ENCODE results near the gene ASPN.
"Not testable (repeated sequence)": the region's sequence is repeated elsewhere in the genome, so short reads cannot be mapped to it uniquely, and the experiment has no call there.

The ASPN gene

DNA sequence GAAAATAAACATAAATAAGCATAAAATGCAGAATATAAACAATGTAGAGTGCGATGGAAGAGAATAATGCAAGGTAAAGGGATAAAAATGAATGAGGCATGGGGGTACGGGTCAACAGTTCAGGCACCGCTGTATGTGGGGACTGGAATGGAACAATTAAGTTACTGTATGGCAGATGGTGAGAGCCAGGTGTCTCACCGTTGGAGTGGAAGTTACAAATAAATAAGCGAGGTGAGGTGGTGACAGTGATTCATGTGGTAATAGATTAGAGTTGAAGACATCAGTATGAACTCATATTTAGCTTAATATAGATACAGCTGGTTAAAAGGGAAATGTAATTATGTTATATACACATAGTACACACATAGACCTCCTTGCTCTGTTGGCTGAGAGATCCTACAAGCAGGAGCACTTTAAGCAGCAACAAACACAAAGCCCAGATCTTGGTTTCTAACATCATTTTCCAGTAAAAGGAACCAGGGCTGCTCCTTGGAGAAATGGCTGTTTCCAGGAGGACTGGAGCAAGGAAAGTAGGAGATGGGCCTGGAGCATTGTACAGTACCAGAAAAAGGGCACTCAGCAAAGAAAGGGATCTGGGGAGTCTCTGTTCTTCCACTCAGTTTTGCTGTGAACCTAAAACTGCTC lies 55.7 kb downstream of the ASPN start:
- no peak overlapping the region for H3K4me3 ChIP-seq (ENCODE audit: low read depth, low read length)
- DNase-seq (ENCODE audit: low read depth), result no peak

DNA sequence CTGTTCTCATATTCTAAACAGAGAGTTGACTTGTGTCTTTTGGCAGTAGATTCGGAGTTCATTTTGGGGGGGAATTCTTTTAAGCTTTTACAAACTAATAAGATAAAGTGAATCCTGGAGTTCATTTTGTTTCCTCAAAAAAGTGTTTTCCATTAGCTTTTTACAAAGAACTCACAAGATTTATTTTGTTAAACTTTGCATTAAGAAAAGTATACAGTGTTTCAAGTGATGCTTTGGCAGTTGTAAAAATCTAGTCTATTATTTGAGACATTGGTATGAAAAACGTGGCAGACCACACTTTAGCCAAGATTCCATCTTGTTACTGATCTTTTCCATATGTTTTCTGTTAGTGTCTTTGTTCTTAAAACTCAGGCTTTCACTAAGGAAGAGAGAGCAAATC lies 56.8 kb downstream of the ASPN start:
- no peak for DNase-seq (ENCODE audit: low read depth)
- no peak overlapping the region for H3K4me3 ChIP-seq (ENCODE audit: low read depth, low read length)

DNA sequence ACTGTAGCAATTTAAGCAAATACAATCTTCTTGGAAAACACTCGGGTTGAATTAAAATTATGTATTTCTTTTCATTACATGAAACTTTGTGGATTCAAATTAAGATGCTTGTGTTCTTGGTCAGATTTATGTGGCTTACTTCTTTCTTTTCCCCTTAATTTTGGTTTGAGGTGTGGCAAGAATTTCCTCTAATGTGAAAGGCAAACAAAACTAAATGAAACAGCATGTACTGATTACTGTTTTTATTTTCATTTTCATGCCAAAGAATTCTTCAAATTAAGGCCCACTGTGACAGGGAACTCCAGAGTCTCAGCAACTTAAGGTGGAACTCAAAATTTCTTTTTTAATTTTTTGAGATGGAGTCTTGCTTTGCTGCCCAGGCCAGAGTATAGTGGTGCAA lies 58.0 kb downstream of the ASPN start, which contains the start of gene OMD:
OMD (minus strand) TSS at position 132 of the 400 bp plus-strand sequence. CDS start 6,913 bp downstream, outside the sequence.
- H3K4me3 ChIP-seq (ENCODE audit: low read depth, low read length), result no peak within 1 kb of the TSS
- DNase-seq (ENCODE audit: low read depth), result no peak

DNA sequence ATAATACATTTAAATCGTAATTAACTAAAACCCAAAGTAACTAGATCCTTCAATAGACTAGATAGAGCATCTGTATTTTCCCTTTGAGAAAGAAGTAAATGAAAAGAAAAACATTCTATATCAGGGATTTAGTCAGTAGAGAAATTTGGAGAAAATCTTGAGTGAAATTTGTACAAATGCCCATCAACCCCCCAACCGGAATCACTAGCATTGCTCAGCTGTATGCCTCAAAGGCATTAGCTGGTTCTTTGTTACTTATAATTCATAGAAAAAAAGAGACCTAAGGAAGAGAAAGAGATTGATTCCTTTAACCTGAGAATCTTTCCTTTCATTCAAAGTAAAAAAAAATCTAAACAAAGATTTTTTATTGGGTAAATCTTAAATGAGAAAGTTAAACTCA lies 58.7 kb downstream of the ASPN start:
- no peak for DNase-seq (ENCODE audit: low read depth)
- no peak overlapping the region for H3K4me3 ChIP-seq (ENCODE audit: low read depth, low read length)

DNA sequence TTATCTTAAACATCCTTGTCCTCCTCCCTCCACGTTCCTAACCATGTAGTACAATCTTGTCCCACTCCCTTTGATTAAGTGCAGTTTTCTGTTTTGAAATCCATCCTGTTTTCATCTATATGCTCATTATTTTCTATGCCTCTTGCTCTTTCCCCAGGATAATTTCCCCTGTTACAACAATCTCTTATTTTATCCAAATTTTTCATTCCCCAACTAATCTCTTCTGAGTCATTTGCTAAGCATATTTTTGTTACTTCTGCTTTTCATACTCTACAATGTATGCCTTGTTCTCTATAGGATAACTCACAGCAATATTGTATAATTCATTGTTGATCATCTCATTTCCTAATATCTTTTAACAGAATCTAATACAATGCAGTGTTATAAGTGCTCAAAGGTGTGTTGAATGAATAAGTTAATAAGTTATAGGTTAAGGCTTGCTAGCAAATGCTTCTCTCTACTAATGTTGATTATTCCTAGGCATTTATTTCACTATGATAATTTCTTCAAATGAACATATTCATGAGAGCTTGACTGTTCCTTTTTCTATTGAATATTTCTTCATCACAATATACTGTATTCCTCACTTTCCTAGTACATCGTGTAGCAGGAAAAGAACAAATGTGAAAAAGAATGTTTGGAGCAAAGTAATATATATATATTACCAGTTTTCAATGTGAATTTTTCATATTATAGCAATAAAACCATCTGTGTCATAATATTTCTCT lies 59.5 kb downstream of the ASPN start:
- DNase-seq (ENCODE audit: low read depth), result no peak
- no peak overlapping the region for H3K4me3 ChIP-seq (ENCODE audit: low read depth, low read length)

DNA sequence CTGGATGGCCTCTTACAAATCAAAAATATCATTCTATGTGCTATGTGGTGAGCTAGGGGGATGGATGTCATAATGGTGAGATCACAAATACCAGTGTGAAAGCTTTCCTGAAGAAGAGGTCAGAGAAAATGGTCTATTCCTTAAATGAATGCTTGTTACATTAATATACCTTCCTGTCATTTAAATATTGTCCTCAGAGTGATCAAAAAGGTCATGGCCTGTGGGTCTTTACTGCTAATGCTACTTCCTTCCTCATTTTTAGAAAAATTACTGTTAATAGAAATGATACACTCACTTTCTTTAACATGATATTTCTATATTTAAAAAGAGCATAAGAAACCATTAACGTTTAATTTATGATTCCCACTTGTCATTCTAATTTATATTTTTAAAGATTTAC lies 67.7 kb downstream of the ASPN start:
- no peak overlapping the region for H3K4me3 ChIP-seq (ENCODE audit: low read depth, low read length)
- DNase-seq (ENCODE audit: low read depth), result no peak

DNA sequence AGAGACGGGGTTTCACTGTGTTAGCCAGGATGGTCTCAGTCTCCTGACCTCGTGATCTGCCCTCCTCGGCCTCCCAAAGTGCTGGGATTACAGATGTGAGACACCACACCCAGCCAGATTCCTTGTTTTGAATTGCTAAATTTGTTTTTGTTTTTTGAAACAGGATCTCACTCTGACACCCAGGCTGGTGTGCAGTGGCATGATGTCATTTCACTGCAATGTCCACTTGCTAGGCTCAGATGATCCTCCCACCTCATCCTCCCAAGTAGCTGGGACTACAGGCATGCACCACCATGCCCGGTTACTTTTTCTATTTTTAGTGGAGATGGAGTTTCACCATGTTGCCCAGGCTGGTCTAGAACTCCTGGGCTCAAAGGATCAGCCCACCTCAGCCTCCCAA lies 71.1 kb downstream of the ASPN start:
- H3K4me3 ChIP-seq (ENCODE audit: low read depth, low read length); DNase-seq (ENCODE audit: low read depth): not testable (repeated sequence)

DNA sequence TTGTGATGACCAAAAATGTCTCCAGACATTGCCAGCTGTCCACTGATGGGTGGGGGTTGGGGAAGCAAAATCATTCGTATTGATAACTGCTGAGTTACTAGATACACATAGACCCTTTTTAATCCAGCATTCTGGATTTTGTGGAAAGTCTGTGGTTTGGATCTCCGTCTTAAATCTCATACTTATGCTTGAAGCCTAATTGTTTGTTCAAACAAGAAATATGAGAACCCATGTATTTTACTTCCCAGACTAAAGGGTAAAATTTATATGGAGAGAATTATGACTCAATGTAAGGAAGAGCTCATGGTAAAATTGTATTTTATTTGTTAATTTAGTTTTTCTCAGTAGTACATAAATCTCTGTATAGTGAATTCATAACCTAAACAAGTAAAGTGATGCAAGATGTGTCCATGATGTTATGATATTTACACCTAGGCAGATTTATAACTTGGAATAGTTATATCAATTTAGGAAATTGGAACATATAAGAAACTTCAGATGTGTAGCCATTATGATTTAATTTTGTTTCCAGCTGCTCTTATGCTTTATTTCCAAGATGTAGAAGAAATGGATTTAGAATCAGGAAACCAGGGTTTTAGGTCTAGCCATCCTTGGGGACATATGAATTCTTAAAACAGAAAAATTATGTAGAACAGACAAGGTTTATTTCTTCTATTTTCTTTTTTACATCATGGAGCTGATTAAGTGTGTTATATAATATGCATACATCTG lies 73.4 kb downstream of the ASPN start:
- DNase-seq (ENCODE audit: low read depth), result no peak
- no peak overlapping the region for H3K4me3 ChIP-seq (ENCODE audit: low read depth, low read length)

DNA sequence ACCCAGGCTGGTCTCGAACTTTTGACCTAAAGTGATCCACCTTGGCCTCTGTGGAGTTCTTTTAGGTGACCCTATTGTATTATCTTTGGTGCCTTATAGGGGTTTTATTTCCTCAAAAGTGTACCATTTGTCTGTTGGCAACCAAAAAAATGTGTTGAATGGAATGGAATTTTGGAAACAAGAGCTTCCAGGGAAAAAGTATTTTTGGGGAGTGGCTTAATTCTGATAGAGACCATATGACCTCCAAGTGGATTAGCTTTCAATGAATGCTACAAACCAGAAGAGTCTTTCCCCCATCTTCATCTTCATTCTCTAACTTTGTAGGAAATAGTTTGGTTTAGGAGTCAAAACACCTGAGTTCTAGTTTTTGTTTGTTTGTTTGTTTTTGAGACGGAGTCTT lies 74.5 kb downstream of the ASPN start:
- no peak overlapping the region for H3K4me3 ChIP-seq (ENCODE audit: low read depth, low read length)
- no peak for DNase-seq (ENCODE audit: low read depth)

DNA sequence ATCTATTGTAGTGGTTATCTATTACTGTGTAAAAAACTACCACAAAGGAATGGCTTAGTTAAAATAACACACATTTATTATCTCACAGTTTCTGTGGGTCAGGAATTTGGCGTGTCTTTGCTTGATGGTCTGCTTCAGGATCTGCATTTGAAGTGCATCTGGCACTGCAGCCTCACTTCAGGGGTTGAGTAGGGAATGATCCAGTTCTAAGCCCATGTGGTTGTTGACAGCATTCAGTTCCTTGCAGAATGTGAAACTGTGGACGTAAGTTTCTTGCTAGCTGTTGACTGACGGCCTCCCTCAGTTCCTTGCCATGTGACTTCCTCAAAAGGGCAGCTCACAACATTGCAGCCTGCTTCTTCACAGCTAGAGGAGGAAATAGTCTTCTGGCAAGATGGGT lies 75.8 kb downstream of the ASPN start:
- H3K4me3 ChIP-seq (ENCODE audit: low read depth, low read length), result no peak overlapping the region
- no peak for DNase-seq (ENCODE audit: low read depth)

All from skeletal muscle cell (primary cell).